ENCODE measurements around the gene PLD5.
"Not testable (repeated sequence)": the region's sequence is repeated elsewhere in the genome, so short reads cannot be mapped to it uniquely, and the experiment has no call there.

PLD5 gene

GRCh38 chr1:242416657-242417056 lies 107.8 kb downstream of the PLD5 start:
- DNase-seq (ENCODE audit: low spot score), result no peak

GRCh38 chr1:242412921-242413320 lies 111.6 kb downstream of the PLD5 start:
- no peak for DNase-seq (ENCODE audit: low spot score)

GRCh38 chr1:242411901-242412300 lies 112.6 kb downstream of the PLD5 start:
- no peak for DNase-seq (ENCODE audit: low spot score)

- no peak for DNase-seq (ENCODE audit: low spot score)
Measured at GRCh38 chr1:242405947-242406346, 118.5 kb downstream of the PLD5 start.

- no peak for DNase-seq (ENCODE audit: low spot score)
Measured at GRCh38 chr1:242404296-242404695, 120.2 kb downstream of the PLD5 start.

- no peak for DNase-seq (ENCODE audit: low spot score)
Measured at GRCh38 chr1:242402956-242403355, 121.5 kb downstream of the PLD5 start.

GRCh38 chr1:242401937-242402336 lies 122.6 kb downstream of the PLD5 start:
- DNase-seq (ENCODE audit: low spot score), result no peak

- no peak for DNase-seq (ENCODE audit: low spot score)
Measured at GRCh38 chr1:242398351-242398750, 126.1 kb downstream of the PLD5 start.

- DNase-seq (ENCODE audit: low spot score), result no peak
Measured at GRCh38 chr1:242391896-242392295, 132.6 kb downstream of the PLD5 start.

- not testable (repeated sequence) for DNase-seq (ENCODE audit: low spot score)
Measured at GRCh38 chr1:242376121-242376520, 148.4 kb downstream of the PLD5 start.

GRCh38 chr1:242350446-242350845 lies 174.1 kb downstream of the PLD5 start:
- not testable (repeated sequence) for DNase-seq (ENCODE audit: low spot score)

GRCh38 chr1:242349636-242350035 lies 174.9 kb downstream of the PLD5 start:
- no peak for DNase-seq (ENCODE audit: low spot score)

GRCh38 chr1:242330865-242331264 lies 193.6 kb downstream of the PLD5 start:
- DNase-seq (ENCODE audit: low spot score), result not testable (repeated sequence)

GRCh38 chr1:242327381-242327780 lies 197.1 kb downstream of the PLD5 start:
- not testable (repeated sequence) for DNase-seq (ENCODE audit: low spot score)

- not testable (repeated sequence) for DNase-seq (ENCODE audit: low spot score)
Measured at GRCh38 chr1:242321981-242322380, 202.5 kb downstream of the PLD5 start.

GRCh38 chr1:242318140-242318539 lies 206.4 kb downstream of the PLD5 start:
- no peak for DNase-seq (ENCODE audit: low spot score)

GRCh38 chr1:242314865-242315264 lies 209.6 kb downstream of the PLD5 start:
- not testable (repeated sequence) for DNase-seq (ENCODE audit: low spot score)

GRCh38 chr1:242314085-242314649 lies 210.3 kb downstream of the PLD5 start:
- DNase-seq (ENCODE audit: low spot score), result not testable (repeated sequence)

GRCh38 chr1:242308681-242309080 lies 215.8 kb downstream of the PLD5 start:
- DNase-seq (ENCODE audit: low spot score), result not testable (repeated sequence)

- not testable (repeated sequence) for DNase-seq (ENCODE audit: low spot score)
Measured at GRCh38 chr1:242293781-242294180, 230.7 kb downstream of the PLD5 start.

- not testable (repeated sequence) for DNase-seq (ENCODE audit: low spot score)
Measured at GRCh38 chr1:242288067-242288466, 236.4 kb downstream of the PLD5 start.

- DNase-seq (ENCODE audit: low spot score), result not testable (repeated sequence)
Measured at GRCh38 chr1:242282758-242283485, 241.6 kb downstream of the PLD5 start.

- DNase-seq (ENCODE audit: low spot score), result not testable (repeated sequence)
Measured at GRCh38 chr1:242278406-242278805, 246.1 kb downstream of the PLD5 start.

GRCh38 chr1:242276769-242277168 lies 247.7 kb downstream of the PLD5 start:
- not testable (repeated sequence) for DNase-seq (ENCODE audit: low spot score)
